Measurements from ENCODE around the gene NRXN3.

- TF ChIP-seq POLR2AphosphoS5 (IDR thresholded peaks at IDR 0.05) (no peak), TAF1 (IDR thresholded peaks at IDR 0.05; ENCODE audit: low read depth) (no peak), CTCF (IDR thresholded peaks at IDR 0.05; ENCODE audit: poor library complexity, severe bottlenecking) (no peak), EZH2 (IDR thresholded peaks at IDR 0.05; ENCODE audit: borderline replicate concordance, insufficient read depth, low read length, poor library complexity, severe bottlenecking) (no peak), REST (IDR thresholded peaks at IDR 0.05; ENCODE audit: borderline replicate concordance) (peak; percentile 69), EP300 (conservative IDR thresholded peaks at IDR 0.05; ENCODE audit: poor library complexity, severe bottlenecking) (no peak), SMC3 (conservative IDR thresholded peaks at IDR 0.05; ENCODE audit: poor library complexity) (no peak)
Observed at GRCh38 chr14:78450669-78451318, 280.6 kb downstream of the NRXN3 start.
